Caco-2 (cell line): ENCODE data around the gene PSKH1. TPM values are rescaled to one million over a fixed set of nuclear protein-coding genes. Genes with fewer than 3 reads are reported as not detected.

ENCODE experiments used
- BruUV-seq: library from RNA; stranded (reverse); fragments of 400-500 nt; replicated peaks from 2 replicates; lab custom pipeline; 2021; lab: Mats Ljungman, UMichigan
- CTCF ChIA-PET: fragments of 300-600 bp; sonication (Branson Sonifier 250); formaldehyde crosslinking; loops from one replicate; lab custom pipeline; 2022; ENCODE audit warnings: antibody characterized with exemption; lab: Charles Lee
- POLR2A ChIA-PET: fragments of 300-600 bp; sonication (Branson Sonifier 250); formaldehyde crosslinking; loops from one replicate; lab custom pipeline; 2022; ENCODE audit warnings: antibody characterized with exemption; lab: Charles Lee
- DNase-seq, 2 experiments: peaks; one replicate each; pipeline versions ENCODE4 v3.0.0 to v3.0.0-alpha.2; 2020 to 2022
- H3K27me3 ChIP-seq: replicated peaks from 2 replicates; pipeline ENCODE4 v1.6.0; 2011; ENCODE audit warnings: low read length; ENCODE audit not compliant: control insufficient read depth, insufficient read depth
- H3K36me3 ChIP-seq: 2 replicates; pipeline ENCODE4 v1.5.1; 2011; ENCODE audit warnings: low read length; ENCODE audit not compliant: control insufficient read depth, insufficient read depth
- H3K4me1 ChIP-seq: fragments of 250-450 bp; sonication (Bioruptor Pico); 2 replicates; pipeline ENCODE4 v1.5.1; 2020; ENCODE audit warnings: mild to moderate bottlenecking
- H3K4me3 ChIP-seq: 2 replicates; pipeline ENCODE4 v1.5.1; 2011; ENCODE audit warnings: low read depth, mild to moderate bottlenecking, control low read depth, low read length
- H3K9me3 ChIP-seq: fragments of 250-450 bp; sonication (Bioruptor Pico); 2 replicates; pipeline ENCODE4 v1.5.1; 2020; ENCODE audit warnings: mild to moderate bottlenecking, moderate library complexity
- H3K27ac Mint-ChIP-seq: one replicate; pipeline ENCODE4 v1.8.0; 2022; ENCODE audit warnings: mixed read lengths; ENCODE audit not compliant: unreplicated experiment
- H3K27me3 Mint-ChIP-seq: one replicate; pipeline ENCODE4 v1.8.0; 2022; ENCODE audit warnings: mixed read lengths; ENCODE audit not compliant: insufficient read depth, unreplicated experiment
- H3K36me3 Mint-ChIP-seq: one replicate; pipeline ENCODE4 v1.8.0; 2022; ENCODE audit warnings: mild to moderate bottlenecking, mixed read lengths; ENCODE audit not compliant: insufficient read depth, unreplicated experiment
- H3K4me1 Mint-ChIP-seq: one replicate; pipeline ENCODE4 v1.8.0; 2022; ENCODE audit warnings: low read depth, mixed read lengths; ENCODE audit not compliant: unreplicated experiment
- H3K4me3 Mint-ChIP-seq: one replicate; pipeline ENCODE4 v1.8.0; 2022; ENCODE audit warnings: mild to moderate bottlenecking, moderate library complexity, mixed read lengths; ENCODE audit not compliant: unreplicated experiment
- H3K9me3 Mint-ChIP-seq: one replicate; pipeline ENCODE4 v1.8.0; 2022; ENCODE audit warnings: mixed read lengths; ENCODE audit not compliant: unreplicated experiment
- intact Hi-C: fragments of 100-400 bp; cut with micrococcal nuclease; formaldehyde crosslinking; loops from one replicate; pipeline ENCODE4 v1.10.0; 2022; ENCODE audit not compliant: unreplicated experiment
- total RNA-seq: library from RNA; stranded (reverse); gene quantifications from 2 replicates; pipeline ENCODE4 v1.2.3, GENCODE V29; 2022
- TF ChIP-seq, protein P1 (sequence below), 2 experiments: fragments of 200-600 bp in 1 of 2; IDR thresholded peaks; 1 replicate in 1 of 2; 2 replicates in 1 of 2; pipeline versions ENCODE4 v1.5.1 to v1.8.0; 2011 to 2022; ENCODE audit warnings: antibody characterized with exemption in 1 of 2, control low read depth in 1 of 2, inconsistent platforms in 1 of 2, low read depth in 1 of 2, low read length in 1 of 2, mild to moderate bottlenecking in 1 of 2, moderate library complexity in 1 of 2; ENCODE audit not compliant: insufficient read depth in 1 of 2, severe bottlenecking in 1 of 2, unreplicated experiment in 1 of 2

Gene PSKH1
- total RNA-seq, 1 experiment from 2014 or later = 41.3 TPM

DNA sequence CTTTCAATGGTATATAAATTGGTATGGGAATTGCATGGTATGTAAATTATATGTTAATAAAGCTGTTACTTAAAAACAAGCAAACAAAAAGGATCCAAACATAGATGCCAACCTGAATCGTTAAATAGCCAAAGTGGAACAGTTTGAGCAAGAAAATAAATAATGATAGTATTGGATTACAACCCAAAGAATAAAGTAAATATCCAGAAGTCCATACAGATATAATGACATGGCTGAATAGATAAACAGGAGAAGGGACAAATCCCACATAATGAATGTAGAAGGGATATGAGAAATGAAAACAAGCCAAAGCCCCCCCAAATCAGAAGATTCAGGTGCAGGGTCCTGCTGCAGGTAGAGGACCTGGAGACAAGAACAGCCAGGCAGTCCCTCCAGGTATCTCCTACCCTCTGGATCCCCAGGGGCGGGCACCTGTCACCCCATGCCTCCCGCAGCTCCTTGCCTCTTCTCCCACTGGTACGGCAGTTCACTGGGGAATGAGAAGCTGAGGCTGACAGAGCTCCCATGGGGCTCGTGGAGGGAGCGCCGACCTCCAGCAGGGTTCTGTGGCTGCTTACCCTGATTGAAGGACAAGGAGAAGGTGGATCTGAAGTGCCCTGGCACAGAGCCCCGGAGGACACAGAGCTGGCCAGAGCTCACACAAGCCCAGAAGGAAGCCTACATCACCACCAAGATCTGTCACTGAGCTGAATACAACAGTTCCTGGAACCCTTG lies 60.8 kb downstream of the PSKH1 start:
- no peaks in the 10 kb centered on the region for H3K27me3 Mint-ChIP-seq
- no peaks in the 10 kb centered on the region for H3K27me3 ChIP-seq
- TF ChIP-seq, protein P1, sequence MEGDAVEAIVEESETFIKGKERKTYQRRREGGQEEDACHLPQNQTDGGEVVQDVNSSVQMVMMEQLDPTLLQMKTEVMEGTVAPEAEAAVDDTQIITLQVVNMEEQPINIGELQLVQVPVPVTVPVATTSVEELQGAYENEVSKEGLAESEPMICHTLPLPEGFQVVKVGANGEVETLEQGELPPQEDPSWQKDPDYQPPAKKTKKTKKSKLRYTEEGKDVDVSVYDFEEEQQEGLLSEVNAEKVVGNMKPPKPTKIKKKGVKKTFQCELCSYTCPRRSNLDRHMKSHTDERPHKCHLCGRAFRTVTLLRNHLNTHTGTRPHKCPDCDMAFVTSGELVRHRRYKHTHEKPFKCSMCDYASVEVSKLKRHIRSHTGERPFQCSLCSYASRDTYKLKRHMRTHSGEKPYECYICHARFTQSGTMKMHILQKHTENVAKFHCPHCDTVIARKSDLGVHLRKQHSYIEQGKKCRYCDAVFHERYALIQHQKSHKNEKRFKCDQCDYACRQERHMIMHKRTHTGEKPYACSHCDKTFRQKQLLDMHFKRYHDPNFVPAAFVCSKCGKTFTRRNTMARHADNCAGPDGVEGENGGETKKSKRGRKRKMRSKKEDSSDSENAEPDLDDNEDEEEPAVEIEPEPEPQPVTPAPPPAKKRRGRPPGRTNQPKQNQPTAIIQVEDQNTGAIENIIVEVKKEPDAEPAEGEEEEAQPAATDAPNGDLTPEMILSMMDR (IDR thresholded peaks at IDR 0.05; ENCODE audit: insufficient read depth in 1 of 2, low read depth in 1 of 2, low read length in 1 of 2, severe bottlenecking in 1 of 2, unreplicated experiment in 1 of 2) = no peak
- no peaks in the 10 kb centered on the region for H3K9me3 ChIP-seq
- H3K36me3 Mint-ChIP-seq = peaks cover 83% of the 10 kb centered on the region
- CTCF ChIA-PET = interaction anchor here (0.9 to 1.3 kb wide), 2 partner anchors 12 to 87 kb away, joined by 4 to 6 read pairs; no protein-coding TSS in a partner anchor
- no peaks in the 10 kb centered on the region for H3K4me1 Mint-ChIP-seq
- H3K4me1 ChIP-seq = no peaks in the 10 kb centered on the region
- H3K36me3 ChIP-seq = peaks cover 8% of the 10 kb centered on the region
- intact Hi-C loops = no loop called here
- DNase-seq = no peak
- no peaks in the 10 kb centered on the region for H3K9me3 Mint-ChIP-seq
- no peak overlapping the region for H3K4me3 ChIP-seq
- no TSS peak for BruUV-seq
- no peak overlapping the region for H3K27ac Mint-ChIP-seq
- POLR2A ChIA-PET = interaction anchor here (0.6 kb wide), 1 partner anchor 133 kb away, joined by 4 read pairs; no protein-coding TSS in a partner anchor
- no peak overlapping the region for H3K4me3 Mint-ChIP-seq

DNA sequence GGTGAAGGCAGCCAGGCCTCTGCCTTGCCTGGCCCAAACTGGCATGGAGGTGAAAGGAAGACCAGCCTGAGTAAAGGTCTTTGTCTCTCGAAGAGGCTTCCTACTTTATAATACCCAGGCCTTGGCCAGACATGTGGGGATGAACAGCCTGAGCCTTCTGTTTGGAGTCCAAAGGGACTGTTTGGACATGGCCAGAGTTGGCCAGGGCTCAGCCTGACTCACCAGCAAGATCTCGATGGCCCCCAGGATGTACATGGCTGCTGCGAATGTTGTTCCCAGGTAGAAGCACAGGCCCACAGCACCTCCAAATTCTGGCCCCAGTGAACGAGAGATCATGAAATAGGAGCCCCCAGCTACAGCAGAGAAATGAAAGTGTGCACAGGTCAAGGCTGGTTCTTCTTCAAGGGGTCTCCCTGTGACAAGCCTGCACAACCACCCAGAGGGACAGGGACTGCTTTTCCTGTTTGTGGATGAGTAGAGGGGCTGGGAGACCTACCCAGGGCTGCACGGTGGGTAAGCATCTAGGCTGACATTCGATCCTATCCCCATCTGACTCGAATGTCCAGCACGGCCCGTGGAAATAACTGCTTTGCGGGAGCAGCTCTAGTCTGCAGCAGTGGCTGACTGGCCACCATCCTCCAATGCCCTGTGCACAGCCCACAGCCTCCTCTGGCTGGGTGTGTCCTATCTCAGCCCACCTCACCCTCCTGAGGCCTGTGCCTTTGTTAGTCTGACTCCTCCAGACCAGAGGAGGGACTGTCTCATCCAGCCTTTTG lies 61.6 kb downstream of the PSKH1 start:
- intact Hi-C loops = no loop called here
- no peaks in the 10 kb centered on the region for H3K4me1 ChIP-seq
- no peak overlapping the region for H3K27ac Mint-ChIP-seq
- POLR2A ChIA-PET = no interaction called here
- DNase-seq = no peak
- no peaks in the 10 kb centered on the region for H3K9me3 ChIP-seq
- H3K4me3 ChIP-seq = no peak overlapping the region
- TF ChIP-seq, protein P1 (IDR thresholded peaks at IDR 0.05; ENCODE audit: insufficient read depth in 1 of 2, low read depth in 1 of 2, low read length in 1 of 2, severe bottlenecking in 1 of 2, unreplicated experiment in 1 of 2) = no peak
- no peak overlapping the region for H3K4me3 Mint-ChIP-seq
- CTCF ChIA-PET = interaction anchor here (0.9 to 1.3 kb wide), 2 partner anchors 12 to 86 kb away, joined by 4 to 6 read pairs; no protein-coding TSS in a partner anchor
- peaks cover 6% of the 10 kb centered on the region for H3K36me3 ChIP-seq
- no peaks in the 10 kb centered on the region for H3K27me3 Mint-ChIP-seq
- H3K27me3 ChIP-seq = no peaks in the 10 kb centered on the region
- no peaks in the 10 kb centered on the region for H3K9me3 Mint-ChIP-seq
- no peaks in the 10 kb centered on the region for H3K4me1 Mint-ChIP-seq
- peaks cover 77% of the 10 kb centered on the region for H3K36me3 Mint-ChIP-seq
- no TSS peak for BruUV-seq

DNA sequence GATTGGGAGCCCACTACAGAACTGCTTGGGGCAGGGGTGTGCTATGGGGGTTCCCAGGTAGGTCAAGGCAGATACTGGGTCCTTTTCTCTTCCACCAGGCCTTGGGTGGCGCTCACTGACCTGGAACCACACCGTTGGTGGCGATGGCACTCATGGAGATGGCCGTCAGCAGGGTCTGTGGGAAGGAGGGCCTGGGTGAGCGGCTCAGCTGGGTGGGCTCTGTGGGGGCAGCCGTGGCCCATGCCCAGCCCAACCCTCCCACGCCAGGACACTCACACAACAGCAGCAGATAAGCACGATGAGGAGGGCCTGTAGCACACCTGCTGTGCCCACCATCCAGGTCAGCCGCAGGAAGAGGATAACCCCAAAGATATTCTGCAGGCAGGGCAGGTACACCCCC lies 64.6 kb downstream of the PSKH1 start:
- Mint-ChIP-seq H3K27ac (no peak overlapping the region), H3K36me3 (peaks cover 64% of the 10 kb centered on the region), H3K9me3 (no peaks in the 10 kb centered on the region), H3K27me3 (no peaks in the 10 kb centered on the region), H3K4me1 (no peaks in the 10 kb centered on the region), H3K4me3 (no peak overlapping the region)
- BruUV-seq = no TSS peak
- intact Hi-C loops = no loop called here
- no peak overlapping the region for H3K4me3 ChIP-seq
- no peak for DNase-seq
- TF ChIP-seq, protein P1 (IDR thresholded peaks at IDR 0.05; ENCODE audit: insufficient read depth in 1 of 2, low read depth in 1 of 2, low read length in 1 of 2, severe bottlenecking in 1 of 2, unreplicated experiment in 1 of 2) = no peak
- peaks cover 11% of the 10 kb centered on the region for H3K36me3 ChIP-seq
- no peaks in the 10 kb centered on the region for H3K27me3 ChIP-seq
- no peaks in the 10 kb centered on the region for H3K4me1 ChIP-seq
- CTCF ChIA-PET = no interaction called here
- H3K9me3 ChIP-seq = no peaks in the 10 kb centered on the region
- POLR2A ChIA-PET = no interaction called here
